GM12878 (cell line): ENCODE results near the gene SLC36A3. TPM values are rescaled to one million over a fixed set of nuclear protein-coding genes. Genes with fewer than 3 reads are reported as not detected.
"Not testable (repeated sequence)": the region's sequence is repeated elsewhere in the genome, so short reads cannot be mapped to it uniquely, and the experiment has no call there.

Experiments used
- ATAC-seq: fragments of 200-7000 bp; cut with Tn5 transposase; 3 replicates; pipeline ENCODE4 v1.9.1; 2020; ENCODE audit warnings: mild to moderate bottlenecking, moderate library complexity
- BruUV-seq: library from RNA; stranded (reverse); fragments of 400-500 nt; replicated peaks from 2 replicates; lab custom pipeline; 2021; lab: Mats Ljungman, UMichigan
- CTCF ChIA-PET: fragments of 300-600 bp; sonication (Branson Sonifier 250); formaldehyde crosslinking; extraction: SDS; loops from one replicate; lab custom pipeline; 2021; ENCODE audit warnings: inconsistent platforms; lab: Yijun Ruan, JAX
- POLR2A ChIA-PET: fragments of 350-600 bp; formaldehyde crosslinking; extraction: SDS; loops from one replicate; lab custom pipeline; 2021; ENCODE audit warnings: inconsistent platforms; lab: Charles Lee
- RAD21 ChIA-PET: fragments of 300-600 bp; sonication (Branson Sonifier 250); formaldehyde crosslinking; loops from one replicate; lab custom pipeline; 2023; ENCODE audit warnings: antibody characterized with exemption; ENCODE audit not compliant: unreplicated experiment; lab: Charles Lee
- SMC1A ChIA-PET: fragments of 300-600 bp; sonication (Branson Sonifier 250); formaldehyde crosslinking; loops from one replicate; lab custom pipeline; 2023; ENCODE audit not compliant: unreplicated experiment, uncharacterized antibody; lab: Charles Lee
- DNase-seq: peaks from one replicate; pipeline ENCODE4 v3.0.0-alpha.2; 2011; ENCODE audit warnings: low read depth, low spot score
- FAIRE-seq: peaks from 3 replicates; lab custom pipeline; 2011; peaks lifted over from hg19 to GRCh38; lab: Jason Lieb, UNC
- H2AFZ ChIP-seq: 2 replicates; pipeline ENCODE4 v1.6.0; 2011; ENCODE audit warnings: low read depth, low read length, control low read depth; ENCODE audit not compliant: control insufficient read depth
- H3K27ac ChIP-seq: 2 replicates; pipeline ENCODE4 v1.5.1; 2011; ENCODE audit warnings: control low read depth; ENCODE audit not compliant: control insufficient read depth, insufficient read depth
- H3K27me3 ChIP-seq, 2 experiments: replicated peaks in 1 of 2; 2 replicates each; pipeline versions ENCODE4 v1.6.0 to v1.6.1; 2011; ENCODE audit warnings: low read length in 1 of 2; ENCODE audit not compliant: control insufficient read depth in 2 of 2, insufficient read depth in 2 of 2
- H3K36me3 ChIP-seq, 2 experiments: 2 replicates each; pipeline ENCODE4 v1.5.1; 2011; ENCODE audit warnings: low read length in 1 of 2; ENCODE audit not compliant: control insufficient read depth in 2 of 2, insufficient read depth in 2 of 2
- H3K4me1 ChIP-seq: 2 replicates; pipeline ENCODE4 v1.6.1; 2011; ENCODE audit warnings: mild to moderate bottlenecking, low read length, moderate library complexity, mixed read lengths; ENCODE audit not compliant: control insufficient read depth, insufficient read depth
- H3K4me2 ChIP-seq: 2 replicates; pipeline ENCODE4 v1.6.0; 2011; ENCODE audit warnings: control low read depth; ENCODE audit not compliant: control insufficient read depth, insufficient read depth
- H3K4me3 ChIP-seq: fragments of 200-600 bp; sonication (generic); 2 replicates; pipeline ENCODE4 v1.5.1; 2016
- H3K79me2 ChIP-seq: 2 replicates; pipeline ENCODE4 v1.6.0; 2011; ENCODE audit warnings: low read length; ENCODE audit not compliant: control insufficient read depth, insufficient read depth
- H3K9ac ChIP-seq: 2 replicates; pipeline ENCODE4 v1.8.0; 2011; ENCODE audit warnings: low read length, control low read depth, mixed read lengths; ENCODE audit not compliant: control insufficient read depth, insufficient read depth
- H3K9me3 ChIP-seq: replicated peaks from 3 replicates; pipeline ENCODE4 v1.5.1; 2011; ENCODE audit warnings: mild to moderate bottlenecking, low read length; ENCODE audit not compliant: control insufficient read depth, insufficient read depth
- H4K20me1 ChIP-seq: 2 replicates; pipeline ENCODE4 v1.6.0; 2011; ENCODE audit not compliant: control insufficient read depth, insufficient read depth
- GATAD2B ChIP-seq: fragments of 450-650 bp; conservative IDR thresholded peaks from 2 replicates; pipeline ENCODE4 v1.6.1; 2017; ENCODE audit warnings: low read depth, mild to moderate bottlenecking, moderate library complexity
- MEF2B ChIP-seq: fragments of 450-650 bp; IDR thresholded peaks from 2 replicates; pipeline ENCODE4 v1.6.1; 2018; ENCODE audit warnings: mild to moderate bottlenecking, moderate library complexity; ENCODE audit not compliant: partially characterized antibody, poor library complexity, severe bottlenecking
- RUNX3 ChIP-seq: IDR thresholded peaks from 2 replicates; pipeline ENCODE4 v1.6.1; 2012; ENCODE audit warnings: low read length, inconsistent platforms
- SMC3 ChIP-seq: IDR thresholded peaks from 2 replicates; pipeline ENCODE4 v1.6.1; 2011; ENCODE audit warnings: low read length, improper control_type of control experiment, borderline replicate concordance
- SUZ12 ChIP-seq: fragments of 200-600 bp; sonication (generic); IDR thresholded peaks from one replicate; pipeline ENCODE4 v1.6.1; 2018; ENCODE audit warnings: antibody characterized with exemption, mild to moderate bottlenecking; ENCODE audit not compliant: unreplicated experiment
- YY1 ChIP-seq: IDR thresholded peaks from 2 replicates; pipeline ENCODE4 v1.6.1; 2011; ENCODE audit warnings: low read depth, mild to moderate bottlenecking, low read length
- ZNF274 ChIP-seq: IDR thresholded peaks from one replicate; pipeline ENCODE4 v1.8.0; 2011; ENCODE audit not compliant: insufficient read length, insufficient read depth
- WGBS: methylation state at CpG from one replicate; pipeline ENCODE4 v1.1.6; 2016; ENCODE audit warnings: low lambda C conversion rate; ENCODE audit not compliant: insufficient replicate concordance, insufficient coverage; ENCODE audit errors: missing lambda C conversion rate; 5-methylcytosine and 5-hydroxymethylcytosine counted together
- in situ Hi-C: fragments of 300-500 bp; cut with MboI; formaldehyde crosslinking; loops from 9 replicates; pipeline ENCODE4 v1.14.3; 2018; ENCODE audit warnings: mixed read lengths
- intact Hi-C: fragments of 100-400 bp; cut with micrococcal nuclease; formaldehyde crosslinking; loops from one replicate; pipeline ENCODE4 v1.14.2; 2022; ENCODE audit not compliant: unreplicated experiment
- polyA plus RNA-seq, 11 experiments: library from polyadenylated mRNA; depleted of rRNA in 4 of 11; unstranded in 6 of 11; stranded (reverse) in 5 of 11; fragments of >200 nt; fragmentation: Nextera tagmentation in 4 of 11; fragmentation: Illumina TruSeq in 1 of 11; extraction: Ambion mirVana in 4 of 11; extraction: Trizol in 1 of 11; gene quantifications; 1 replicate in 1 of 11; 2 replicates in 10 of 11; pipeline versions ENCODE4 v1.2.1 to v1.2.3, GENCODE V29; 2011 to 2016; ENCODE audit warnings: inconsistent platforms in 2 of 11, missing spikeins in 2 of 11, low read depth in 1 of 11
- total RNA-seq, 4 experiments: library from RNA; depleted of rRNA in 3 of 4; stranded (reverse); fragments of >200 nt in 3 of 4; fragmentation: Illumina TruSeq in 1 of 4; extraction: Trizol in 1 of 4; gene quantifications; 2 replicates each; pipeline versions ENCODE4 v1.2.1 to v1.2.3, GENCODE V29; 2013 to 2021
- TF ChIP-seq, protein P1 (sequence below): IDR thresholded peaks from 2 replicates; pipeline ENCODE4 v1.6.1; 2011; ENCODE audit warnings: low read depth, mild to moderate bottlenecking, low read length, moderate library complexity, borderline replicate concordance; ENCODE audit errors: extremely low read depth
- TF ChIP-seq, protein P2 (sequence below): fragments of 450-650 bp; IDR thresholded peaks from 2 replicates; pipeline ENCODE4 v1.6.1; 2016; ENCODE audit warnings: mild to moderate bottlenecking

Gene SLC36A3
- total and polyA plus RNA-seq, 10 of the 15 experiments (the other 5 are each of a cell fraction or from before 2014, with no cell fraction given) = 0.03 TPM; not detected in 9

- FAIRE-seq, H4K20me1 ChIP-seq, intact Hi-C loops, H3K36me3 ChIP-seq, H3K79me2 ChIP-seq, ATAC-seq, H3K4me3 ChIP-seq, H3K27me3 ChIP-seq, DNase-seq, BruUV-seq, H3K9me3 ChIP-seq, in situ Hi-C loops: not testable (repeated sequence)
- H3K4me2 ChIP-seq = peak overlapping the region; percentile 50
- peaks cover 65% of the 10 kb centered on the region for H3K4me1 ChIP-seq
- H3K9ac ChIP-seq = peak overlapping the region; percentile 35; the same call in 1 of the 2 replicates
- ChIA-PET CTCF (interaction anchor here (0.6 to 9.9 kb wide), 17 partner anchors 12 to 751 kb away, joined by 3 to 293 read pairs (median 5); partner anchors contain the start of genes CCDC69 and GM2A), SMC1A (interaction anchor here (0.7 to 11.1 kb wide), 14 partner anchors 11 to 207 kb away, joined by 3 to 325 read pairs (median 6); partner anchors contain the start of genes CCDC69, GM2A and SLC36A1), POLR2A (interaction anchor here (0.7 to 10.2 kb wide), 5 partner anchors 12 to 132 kb away, joined by 3 to 290 read pairs (median 9); partner anchors contain the start of genes CCDC69 and GM2A), RAD21 (interaction anchor here (0.8 to 7.0 kb wide), 16 partner anchors 13 to 189 kb away, joined by 3 to 105 read pairs (median 6); partner anchors contain the start of gene GM2A)
- peak overlapping the region; percentile 51 for H2AFZ ChIP-seq
- H3K27ac ChIP-seq = peak overlapping the region; percentile 10
- 50% methylated on average over 10 of the region's 10 CpGs for WGBS
Observed at GRCh38 chr5:151240268-151240835, 63.2 kb downstream of the SLC36A3 start.

DNA sequence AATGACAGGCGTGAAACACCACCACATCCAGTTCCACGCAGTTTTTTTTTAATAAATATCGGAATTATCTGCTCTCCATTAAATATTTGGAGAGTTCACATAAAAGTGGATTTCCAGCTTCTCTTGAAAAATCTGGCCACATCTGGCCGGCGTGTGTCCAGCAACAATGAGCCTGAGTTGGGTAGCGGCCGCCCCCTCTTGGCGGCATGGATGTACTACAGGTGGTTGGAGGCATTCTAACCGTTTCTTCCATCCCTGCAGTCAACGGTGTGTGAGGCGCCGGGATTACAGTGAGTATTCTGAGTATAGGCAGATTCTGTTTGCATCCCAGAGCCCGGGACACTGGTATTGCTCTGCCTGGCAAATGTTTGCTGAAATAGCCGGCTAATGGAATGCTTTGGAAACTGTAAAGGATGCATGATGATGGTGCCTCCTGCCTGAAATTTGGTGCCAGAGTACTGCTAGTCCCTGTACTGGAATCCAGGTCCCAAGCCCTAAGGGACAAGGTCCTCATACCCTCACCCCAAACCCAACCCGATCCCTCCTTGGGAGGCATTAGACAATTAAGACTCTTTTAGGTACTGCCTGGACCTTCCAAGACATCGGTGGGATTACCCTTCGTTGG is 64.2 kb downstream of the SLC36A3 start:
- Histone ChIP-seq H3K4me3 (no peak overlapping the region; the same call in 1 of the 2 replicates), H3K36me3 (no peaks in the 10 kb centered on the region), H3K4me1 (peaks cover 70% of the 10 kb centered on the region), H3K9ac (no peak overlapping the region), H3K27me3 (no peaks in the 10 kb centered on the region), H3K4me2 (peak overlapping the region; percentile 38; the same call in 1 of the 2 replicates), H4K20me1 (no peaks in the 10 kb centered on the region), H3K9me3 (no peaks in the 10 kb centered on the region; the same call in 1 of the 3 replicates), H2AFZ (no peak overlapping the region), H3K79me2 (no peaks in the 10 kb centered on the region; the same call in none of the 2 replicates), H3K27ac (no peak overlapping the region)
- no TSS peak for BruUV-seq
- peak; percentile 61 for ATAC-seq
- ChIA-PET SMC1A (interaction anchor here (0.7 to 11.1 kb wide), 27 partner anchors 12 to 234 kb away, joined by 3 to 325 read pairs (median 5); partner anchors contain the start of genes ANXA6, CCDC69, GM2A and TNIP1), POLR2A (interaction anchor here (0.6 to 10.2 kb wide), 12 partner anchors 11 to 157 kb away, joined by 3 to 290 read pairs (median 8); partner anchors contain the start of genes CCDC69 and GM2A), CTCF (interaction anchor here (0.6 to 9.9 kb wide), 30 partner anchors 9 to 733 kb away, joined by 3 to 293 read pairs (median 6); partner anchors contain the start of genes CCDC69 and GM2A), RAD21 (interaction anchor here (0.9 to 7.0 kb wide), 29 partner anchors 10 to 187 kb away, joined by 3 to 105 read pairs (median 10); partner anchors contain the start of genes ANXA6, CCDC69 and GM2A)
- intact Hi-C loops (loop anchor here (2.0 kb wide), 2 partner anchors 75 to 113 kb away; no protein-coding TSS in a partner anchor), in situ Hi-C loops (no loop called here)
- no peak for DNase-seq
- no peak for FAIRE-seq
- 59% methylated on average over 17 of the region's 17 CpGs for WGBS
- TF ChIP-seq ZNF274 = no peak
- TF ChIP-seq, protein P1, sequence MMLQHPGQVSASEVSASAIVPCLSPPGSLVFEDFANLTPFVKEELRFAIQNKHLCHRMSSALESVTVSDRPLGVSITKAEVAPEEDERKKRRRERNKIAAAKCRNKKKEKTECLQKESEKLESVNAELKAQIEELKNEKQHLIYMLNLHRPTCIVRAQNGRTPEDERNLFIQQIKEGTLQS = no peak
- no peak for TF ChIP-seq RUNX3
- TF ChIP-seq, protein P2, sequence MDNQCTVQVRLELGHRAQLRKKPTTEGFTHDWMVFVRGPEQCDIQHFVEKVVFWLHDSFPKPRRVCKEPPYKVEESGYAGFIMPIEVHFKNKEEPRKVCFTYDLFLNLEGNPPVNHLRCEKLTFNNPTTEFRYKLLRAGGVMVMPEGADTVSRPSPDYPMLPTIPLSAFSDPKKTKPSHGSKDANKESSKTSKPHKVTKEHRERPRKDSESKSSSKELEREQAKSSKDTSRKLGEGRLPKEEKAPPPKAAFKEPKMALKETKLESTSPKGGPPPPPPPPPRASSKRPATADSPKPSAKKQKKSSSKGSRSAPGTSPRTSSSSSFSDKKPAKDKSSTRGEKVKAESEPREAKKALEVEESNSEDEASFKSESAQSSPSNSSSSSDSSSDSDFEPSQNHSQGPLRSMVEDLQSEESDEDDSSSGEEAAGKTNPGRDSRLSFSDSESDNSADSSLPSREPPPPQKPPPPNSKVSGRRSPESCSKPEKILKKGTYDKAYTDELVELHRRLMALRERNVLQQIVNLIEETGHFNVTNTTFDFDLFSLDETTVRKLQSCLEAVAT = no peak
- peak; percentile 41; the same call in 1 of the 2 replicates for TF ChIP-seq SMC3
- TF ChIP-seq YY1 = peak; percentile 41; the same call in 1 of the 2 replicates
- no peak for TF ChIP-seq GATAD2B
- TF ChIP-seq SUZ12 = no peak
- no peak for TF ChIP-seq MEF2B
